GM12891 (cell line): Measurements from ENCODE around the gene PPP2R5B.

Experiments
- POLR2A ChIP-seq: IDR thresholded peaks from 2 replicates; pipeline ENCODE4 v1.6.1; 2011; ENCODE audit warnings: low read depth, low read length, control low read depth
- POLR2AphosphoS5 ChIP-seq: IDR thresholded peaks from 2 replicates; pipeline ENCODE4 v1.6.1; 2011; ENCODE audit warnings: low read depth, low read length, control low read depth
- SPI1 ChIP-seq: IDR thresholded peaks from 2 replicates; pipeline ENCODE4 v1.6.1; 2011; ENCODE audit warnings: low read depth, low read length, control low read depth
- TAF1 ChIP-seq: IDR thresholded peaks from 2 replicates; pipeline ENCODE4 v1.6.1; 2011; ENCODE audit warnings: low read depth, low read length, control low read depth

GRCh38 chr11:64880240-64881001, 44.1 kb upstream of the PPP2R5B start:
- peak; percentile 20; the same call in 1 of the 2 replicates for TF ChIP-seq TAF1
- no peak for TF ChIP-seq SPI1
- TF ChIP-seq POLR2A: no peak
- TF ChIP-seq POLR2AphosphoS5: no peak
